NCI-H82 treated with DMSO at 0.1 percent for 48 hours (cell line): ENCODE measurements around the gene ERICH6B.

Source experiments
- DNase-seq: peaks from one replicate; lab custom pipeline; 2025; ENCODE audit not compliant: unreplicated experiment; lab: John Stamatoyannopoulos, UW

Gene ERICH6B

GRCh38 chr13:45602183-45603170, 13.1 kb downstream of the ERICH6B start:
- DNase-seq, result no peak

GRCh38 chr13:45601680-45602079, 13.9 kb downstream of the ERICH6B start:
- DNase-seq, result no peak

GRCh38 chr13:45598597-45598996, 16.9 kb downstream of the ERICH6B start:
- no peak for DNase-seq

- no peak for DNase-seq
Measured at GRCh38 chr13:45596800-45597475, 18.6 kb downstream of the ERICH6B start.

GRCh38 chr13:45595965-45596364, 19.6 kb downstream of the ERICH6B start:
- no peak for DNase-seq

- no peak for DNase-seq
Measured at GRCh38 chr13:45594764-45595163, 20.8 kb downstream of the ERICH6B start.

GRCh38 chr13:45594227-45594626, 21.3 kb downstream of the ERICH6B start:
- DNase-seq, result no peak

GRCh38 chr13:45592758-45593157, 22.8 kb downstream of the ERICH6B start:
- DNase-seq, result no peak

- no peak for DNase-seq
Measured at GRCh38 chr13:45590066-45590465, 25.5 kb downstream of the ERICH6B start.

- no peak for DNase-seq
Measured at GRCh38 chr13:45587897-45588296, 27.6 kb downstream of the ERICH6B start.

- DNase-seq, result no peak
Measured at GRCh38 chr13:45584816-45585215, 30.7 kb downstream of the ERICH6B start.

- DNase-seq, result no peak
Measured at GRCh38 chr13:45582408-45583076, 33.0 kb downstream of the ERICH6B start.

GRCh38 chr13:45576466-45576865, 39.1 kb downstream of the ERICH6B start:
- DNase-seq, result no peak

GRCh38 chr13:45575830-45576180, 39.7 kb downstream of the ERICH6B start:
- no peak for DNase-seq

GRCh38 chr13:45575146-45575829, 40.3 kb downstream of the ERICH6B start:
- no peak for DNase-seq

- no peak for DNase-seq
Measured at GRCh38 chr13:45565331-45565730, 50.2 kb downstream of the ERICH6B start.

- DNase-seq, result peak; percentile 75
Measured at GRCh38 chr13:45564133-45564776, 51.3 kb downstream of the ERICH6B start.

GRCh38 chr13:45554604-45555109, 60.9 kb downstream of the ERICH6B start:
- no peak for DNase-seq

- DNase-seq, result no peak
Measured at GRCh38 chr13:45548281-45548680, 67.3 kb downstream of the ERICH6B start.

GRCh38 chr13:45546410-45546765, 69.2 kb downstream of the ERICH6B start:
- DNase-seq, result no peak
